DND-41 (cell line): Measurements from ENCODE around the gene STRN.

Source experiments
- ATAC-seq: fragments of 200-7000 bp; cut with Tn5 transposase; 3 replicates; pipeline ENCODE4 v1.9.1; 2021; ENCODE audit warnings: low read depth; ENCODE audit not compliant: insufficient read depth
- DNase-seq: peaks from one replicate; pipeline ENCODE4 v3.0.0-alpha.2; 2020
- H2AFZ ChIP-seq: 2 replicates; pipeline ENCODE4 v1.6.0; 2012; ENCODE audit warnings: low read depth, low read length
- H3K27ac ChIP-seq: 2 replicates; pipeline ENCODE4 v1.5.1; 2012; ENCODE audit warnings: low read length, inconsistent platforms
- H3K27me3 ChIP-seq: fragments of 200-600 bp; sonication (generic); 2 replicates; pipeline ENCODE4 v1.6.0; 2012; ENCODE audit warnings: low read length, mild to moderate bottlenecking, inconsistent platforms; ENCODE audit not compliant: insufficient read depth, poor library complexity
- H3K36me3 ChIP-seq: 2 replicates; pipeline ENCODE4 v1.5.1; 2012; ENCODE audit warnings: low read length, inconsistent platforms; ENCODE audit not compliant: insufficient read depth
- H3K4me1 ChIP-seq: 2 replicates; pipeline ENCODE4 v1.5.1; 2012; ENCODE audit warnings: mild to moderate bottlenecking, low read length; ENCODE audit not compliant: insufficient read depth
- H3K4me2 ChIP-seq: 2 replicates; pipeline ENCODE4 v1.6.0; 2012; ENCODE audit warnings: mild to moderate bottlenecking, moderate library complexity, low read length, inconsistent platforms; ENCODE audit not compliant: insufficient read depth
- H3K4me3 ChIP-seq, 2 experiments: fragments of 200-600 bp in 1 of 2; shearing (Covaris generic) in 1 of 2; 2 replicates each; pipeline ENCODE4 v1.5.1; 2012 to 2016; ENCODE audit warnings: inconsistent platforms in 2 of 2, low read length in 2 of 2, mild to moderate bottlenecking in 2 of 2, low read depth in 1 of 2, moderate library complexity in 1 of 2
- H3K79me2 ChIP-seq: 2 replicates; pipeline ENCODE4 v1.6.0; 2012; ENCODE audit warnings: low read length, inconsistent platforms; ENCODE audit not compliant: insufficient read depth
- H3K9ac ChIP-seq: 2 replicates; pipeline ENCODE4 v1.6.0; 2012; ENCODE audit warnings: low read depth, mild to moderate bottlenecking, inconsistent platforms, low read length, moderate library complexity
- H3K9me3 ChIP-seq: 2 replicates; pipeline ENCODE4 v1.5.1; 2012; ENCODE audit warnings: low read length, moderate library complexity, mild to moderate bottlenecking, inconsistent platforms; ENCODE audit not compliant: insufficient read depth, severe bottlenecking
- H4K20me1 ChIP-seq: 2 replicates; pipeline ENCODE4 v1.6.0; 2012; ENCODE audit warnings: low read length; ENCODE audit not compliant: insufficient read depth
- CTCF ChIP-seq: IDR thresholded peaks from 2 replicates; pipeline ENCODE4 v1.5.1; 2012; ENCODE audit warnings: borderline replicate concordance, low read length, moderate library complexity, mild to moderate bottlenecking; ENCODE audit not compliant: poor library complexity, severe bottlenecking; ENCODE audit errors: extremely low read depth
- EZH2 ChIP-seq: IDR thresholded peaks from 3 replicates; pipeline ENCODE4 v1.6.1; 2012; ENCODE audit warnings: borderline replicate concordance, low read depth, mild to moderate bottlenecking, moderate library complexity, low read length, inconsistent platforms; ENCODE audit not compliant: severe bottlenecking

The STRN gene

GRCh38 chr2:36881816-36882215 is 84.5 kb downstream of the STRN start:
- DNase-seq (no peak), ATAC-seq (no peak)
- peaks cover 53% of the 10 kb centered on the region for H3K36me3 ChIP-seq
- H3K9ac ChIP-seq: no peak overlapping the region
- H4K20me1 ChIP-seq: no peaks in the 10 kb centered on the region
- no peaks in the 10 kb centered on the region for H3K79me2 ChIP-seq
- no peak for TF ChIP-seq CTCF
- TF ChIP-seq EZH2: no peak
- no peak overlapping the region for H3K27ac ChIP-seq
- H3K4me1 ChIP-seq: no peaks in the 10 kb centered on the region
- no peaks in the 10 kb centered on the region for H3K9me3 ChIP-seq
- no peak overlapping the region for H3K4me2 ChIP-seq
- no peaks in the 10 kb centered on the region for H3K27me3 ChIP-seq
- H3K4me3 ChIP-seq: no peak overlapping the region
- H2AFZ ChIP-seq: no peak overlapping the region

- Histone ChIP-seq H4K20me1 (no peaks in the 10 kb centered on the region), H3K4me1 (no peaks in the 10 kb centered on the region), H2AFZ (no peak overlapping the region), H3K9me3 (no peaks in the 10 kb centered on the region), H3K27ac (no peak overlapping the region), H3K4me3 (no peak overlapping the region), H3K79me2 (no peaks in the 10 kb centered on the region), H3K27me3 (no peaks in the 10 kb centered on the region), H3K36me3 (peaks cover 48% of the 10 kb centered on the region), H3K9ac (no peak overlapping the region), H3K4me2 (no peak overlapping the region)
- no peak for TF ChIP-seq CTCF
- no peak for TF ChIP-seq EZH2
- DNase-seq (no peak), ATAC-seq (no peak)
Measured at GRCh38 chr2:36878429-36878828, 87.9 kb downstream of the STRN start.

GRCh38 chr2:36871068-36871707 is 95.1 kb downstream of the STRN start:
- peaks cover 57% of the 10 kb centered on the region for H3K36me3 ChIP-seq
- no peak overlapping the region for H3K4me2 ChIP-seq
- H3K27ac ChIP-seq: no peak overlapping the region
- TF ChIP-seq EZH2 (no peak), CTCF (no peak)
- no peaks in the 10 kb centered on the region for H3K9me3 ChIP-seq
- H4K20me1 ChIP-seq: no peaks in the 10 kb centered on the region
- no peaks in the 10 kb centered on the region for H3K79me2 ChIP-seq
- H3K4me1 ChIP-seq: no peaks in the 10 kb centered on the region
- H3K4me3 ChIP-seq: no peak overlapping the region
- H3K27me3 ChIP-seq: no peaks in the 10 kb centered on the region
- no peak overlapping the region for H3K9ac ChIP-seq
- DNase-seq (no peak), ATAC-seq (no peak)
- no peak overlapping the region for H2AFZ ChIP-seq
